CD14-positive monocyte (primary cell): ENCODE data around the gene SLC9A7. TPM values are rescaled to one million over a fixed set of nuclear protein-coding genes. Genes with fewer than 3 reads are reported as not detected.
A peak's percentile ranks its signal among the peaks of the same experiment; 100 is the strongest.

Experiments used
- DNase-seq, 3 donors: peaks; one replicate each; pipeline ENCODE4 v3.0.0-alpha.2; 2011 to 2022
- H2AFZ ChIP-seq: 2 replicates; pipeline ENCODE4 v1.6.0; 2012; ENCODE audit warnings: mild to moderate bottlenecking, low read depth, low read length, inconsistent platforms; ENCODE audit not compliant: insufficient read depth, poor library complexity, severe bottlenecking
- H3K27ac ChIP-seq, 2 donors: 1 replicate in 1 of 2; 2 replicates in 1 of 2; pipeline ENCODE4 v1.5.1; 2012 to 2013; ENCODE audit warnings: low read length in 2 of 2, control low read depth in 1 of 2, inconsistent platforms in 1 of 2, low read depth in 1 of 2, mild to moderate bottlenecking in 1 of 2
- H3K27me3 ChIP-seq, 2 donors: one replicate each; pipeline versions ENCODE4 v1.6.0 to v1.6.1; 2011 to 2013; ENCODE audit warnings: low read length in 2 of 2; ENCODE audit not compliant: control insufficient read depth in 2 of 2, insufficient read depth in 2 of 2
- H3K36me3 ChIP-seq, 2 donors: replicated peaks in 1 of 2; 1 replicate in 1 of 2; 2 replicates in 1 of 2; pipeline versions ENCODE4 v1.5.1 to v1.6.1; 2012 to 2013; ENCODE audit warnings: low read length in 2 of 2, control low read depth in 1 of 2, inconsistent platforms in 1 of 2, mild to moderate bottlenecking in 1 of 2; ENCODE audit not compliant: insufficient read depth in 2 of 2, control insufficient read depth in 1 of 2
- H3K4me1 ChIP-seq, 2 donors: 1 replicate in 1 of 2; 2 replicates in 1 of 2; pipeline versions ENCODE4 v1.5.1 to v1.6.1; 2012 to 2013; ENCODE audit warnings: low read length in 2 of 2, control low read depth in 1 of 2, inconsistent platforms in 1 of 2, mild to moderate bottlenecking in 1 of 2, moderate library complexity in 1 of 2; ENCODE audit not compliant: insufficient read depth in 2 of 2, control insufficient read depth in 1 of 2
- H3K4me2 ChIP-seq: replicated peaks from 2 replicates; pipeline ENCODE3; 2012; ENCODE audit warnings: low read length, moderate library complexity, mild to moderate bottlenecking; ENCODE audit not compliant: poor library complexity, severe bottlenecking; ENCODE audit errors: extremely low read depth
- H3K4me3 ChIP-seq, 3 experiments: fragments of 200-600 bp in 1 of 3; sonication (generic) in 1 of 3; replicated peaks in 1 of 3; 1 replicate in 2 of 3; 2 replicates in 1 of 3; pipeline ENCODE4 v1.5.1; 2011 to 2013; ENCODE audit warnings: low read length in 3 of 3, mild to moderate bottlenecking in 3 of 3, control low read depth in 2 of 3, low read depth in 2 of 3, inconsistent platforms in 1 of 3, moderate library complexity in 1 of 3
- H3K79me2 ChIP-seq: 2 replicates; pipeline ENCODE4 v1.6.0; 2012; ENCODE audit warnings: mild to moderate bottlenecking, control low read depth, inconsistent platforms, low read length, moderate library complexity; ENCODE audit not compliant: insufficient read depth
- H3K9ac ChIP-seq: 2 replicates; pipeline ENCODE4 v1.6.0; 2017; ENCODE audit warnings: low read length, mild to moderate bottlenecking; ENCODE audit not compliant: insufficient read depth, poor library complexity, severe bottlenecking
- H3K9me3 ChIP-seq, 2 donors: replicated peaks in 1 of 2; 1 replicate in 1 of 2; 2 replicates in 1 of 2; pipeline versions ENCODE4 v1.5.1 to v1.6.1; 2012 to 2013; ENCODE audit warnings: low read length in 2 of 2, control low read depth in 1 of 2; ENCODE audit not compliant: control insufficient read depth in 1 of 2, insufficient read depth in 1 of 2
- H4K20me1 ChIP-seq: 2 replicates; pipeline ENCODE4 v1.6.0; 2012; ENCODE audit warnings: mild to moderate bottlenecking, low read length, control low read depth, moderate library complexity; ENCODE audit not compliant: insufficient read depth
- H3K27ac Mint-ChIP-seq, 7 donors: one replicate each; pipeline ENCODE4 v1.8.0; 2020; ENCODE audit warnings: mild to moderate bottlenecking in 7 of 7, mixed read lengths in 7 of 7, moderate library complexity in 6 of 7, inconsistent platforms in 2 of 7
- H3K27me3 Mint-ChIP-seq, 3 donors: one replicate each; pipeline ENCODE4 v1.8.0; 2021 to 2022; ENCODE audit warnings: low read depth in 3 of 3, mild to moderate bottlenecking in 3 of 3, mixed read lengths in 3 of 3, moderate library complexity in 3 of 3, inconsistent platforms in 1 of 3
- H3K36me3 Mint-ChIP-seq, 2 donors: one replicate each; pipeline ENCODE4 v1.8.0; 2020; ENCODE audit warnings: mixed read lengths in 2 of 2, inconsistent platforms in 1 of 2, mild to moderate bottlenecking in 1 of 2
- H3K4me1 Mint-ChIP-seq: one replicate; pipeline ENCODE4 v1.8.0; 2020; ENCODE audit warnings: mild to moderate bottlenecking, mixed read lengths
- H3K4me3 Mint-ChIP-seq, 2 donors: one replicate each; pipeline ENCODE4 v1.8.0; 2020; ENCODE audit warnings: mild to moderate bottlenecking in 2 of 2, mixed read lengths in 2 of 2, moderate library complexity in 1 of 2
- H3K9me3 Mint-ChIP-seq, 7 donors: one replicate each; pipeline ENCODE4 v1.8.0; 2020 to 2022; ENCODE audit warnings: mixed read lengths in 7 of 7, mild to moderate bottlenecking in 6 of 7, moderate library complexity in 6 of 7, inconsistent platforms in 2 of 7
- WGBS: methylation state at CpG from one replicate; pipeline ENCODE4 v1.1.5; 2013; ENCODE audit warnings: missing lambda C conversion rate; ENCODE audit not compliant: insufficient coverage; 5-methylcytosine and 5-hydroxymethylcytosine counted together
- intact Hi-C, 2 donors: fragments of 100-400 bp; cut with micrococcal nuclease; formaldehyde crosslinking; loops; one replicate each; pipeline versions ENCODE4 v1.15.0 to v1.15.1; 2023
- polyA plus RNA-seq, 3 donors: library from polyadenylated mRNA; depleted of rRNA in 1 of 3; unstranded in 2 of 3; stranded (reverse) in 1 of 3; fragments of 300-500 nt in 2 of 3; fragments of >200 nt in 1 of 3; fragmentation: Illumina TruSeq in 2 of 3; gene quantifications; 1 replicate in 2 of 3; 2 replicates in 1 of 3; pipeline ENCODE4 v1.2.3, GENCODE V29; 2012 to 2021
- TF ChIP-seq, protein P1 (sequence below): fragments of 200-600 bp; IDR thresholded peaks from one replicate; pipeline ENCODE4 v1.8.0; 2022; ENCODE audit warnings: antibody characterized with exemption, mild to moderate bottlenecking

The SLC9A7 gene
- polyA plus RNA-seq, 3 donors = 0.73 to 2.0 (median 1.0) TPM

DNA sequence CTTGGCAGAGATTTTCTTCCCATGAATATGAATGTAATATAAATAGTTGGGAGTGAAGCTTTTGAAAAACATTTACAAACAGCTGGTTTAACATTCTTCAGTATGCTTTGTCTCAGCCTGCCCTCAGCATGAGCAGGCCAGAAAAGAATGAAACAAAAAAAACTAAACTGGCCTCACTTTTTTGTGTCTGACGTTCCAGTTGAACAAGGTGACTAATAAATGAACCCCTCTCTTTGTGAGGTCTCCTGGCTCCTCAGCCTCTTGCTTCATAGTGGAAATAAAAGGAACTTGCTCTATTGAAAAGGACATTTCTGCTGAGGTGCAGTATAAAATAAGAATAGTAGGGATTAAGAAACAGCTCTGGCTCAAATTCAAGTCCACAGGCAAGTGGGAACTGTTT is 176.0 kb downstream of the SLC9A7 start:
- peaks cover 12% of the 10 kb centered on the region in 2 donors for H3K4me1 ChIP-seq
- peaks cover 5% of the 10 kb centered on the region for H4K20me1 ChIP-seq
- H3K36me3 ChIP-seq = no peaks in the 10 kb centered on the region
- no peak overlapping the region for H3K27ac ChIP-seq
- no peaks in the 10 kb centered on the region for H3K79me2 ChIP-seq
- H3K4me2 ChIP-seq = no peak overlapping the region
- H3K9ac ChIP-seq = no peak overlapping the region
- peak overlapping the region in 1 of 7 donors; percentile 82 for H3K27ac Mint-ChIP-seq
- no peaks in the 10 kb centered on the region for H3K27me3 ChIP-seq
- H3K4me3 ChIP-seq = no peak overlapping the region
- H3K9me3 ChIP-seq = no peaks in the 10 kb centered on the region
- DNase-seq = peak in 2 of 3 donors; percentile 19 to 57
- TF ChIP-seq, protein P1, sequence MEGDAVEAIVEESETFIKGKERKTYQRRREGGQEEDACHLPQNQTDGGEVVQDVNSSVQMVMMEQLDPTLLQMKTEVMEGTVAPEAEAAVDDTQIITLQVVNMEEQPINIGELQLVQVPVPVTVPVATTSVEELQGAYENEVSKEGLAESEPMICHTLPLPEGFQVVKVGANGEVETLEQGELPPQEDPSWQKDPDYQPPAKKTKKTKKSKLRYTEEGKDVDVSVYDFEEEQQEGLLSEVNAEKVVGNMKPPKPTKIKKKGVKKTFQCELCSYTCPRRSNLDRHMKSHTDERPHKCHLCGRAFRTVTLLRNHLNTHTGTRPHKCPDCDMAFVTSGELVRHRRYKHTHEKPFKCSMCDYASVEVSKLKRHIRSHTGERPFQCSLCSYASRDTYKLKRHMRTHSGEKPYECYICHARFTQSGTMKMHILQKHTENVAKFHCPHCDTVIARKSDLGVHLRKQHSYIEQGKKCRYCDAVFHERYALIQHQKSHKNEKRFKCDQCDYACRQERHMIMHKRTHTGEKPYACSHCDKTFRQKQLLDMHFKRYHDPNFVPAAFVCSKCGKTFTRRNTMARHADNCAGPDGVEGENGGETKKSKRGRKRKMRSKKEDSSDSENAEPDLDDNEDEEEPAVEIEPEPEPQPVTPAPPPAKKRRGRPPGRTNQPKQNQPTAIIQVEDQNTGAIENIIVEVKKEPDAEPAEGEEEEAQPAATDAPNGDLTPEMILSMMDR = no peak
- intact Hi-C loops = no loop called here
- no peak overlapping the region for H2AFZ ChIP-seq
- peaks cover 6 to 8% of the 10 kb centered on the region in 2 donors for H3K36me3 Mint-ChIP-seq
- peaks cover 20% of the 10 kb centered on the region for H3K4me1 Mint-ChIP-seq
- H3K4me3 Mint-ChIP-seq = no peak overlapping the region
- peaks cover 0 to 4% (median 0%) of the 10 kb centered on the region in 7 donors for H3K9me3 Mint-ChIP-seq
- WGBS = no CpG with 5 or more reads among the region's 1 CpG
- H3K27me3 Mint-ChIP-seq = peaks cover 0 to 9% (median 2%) of the 10 kb centered on the region in 3 donors

DNA sequence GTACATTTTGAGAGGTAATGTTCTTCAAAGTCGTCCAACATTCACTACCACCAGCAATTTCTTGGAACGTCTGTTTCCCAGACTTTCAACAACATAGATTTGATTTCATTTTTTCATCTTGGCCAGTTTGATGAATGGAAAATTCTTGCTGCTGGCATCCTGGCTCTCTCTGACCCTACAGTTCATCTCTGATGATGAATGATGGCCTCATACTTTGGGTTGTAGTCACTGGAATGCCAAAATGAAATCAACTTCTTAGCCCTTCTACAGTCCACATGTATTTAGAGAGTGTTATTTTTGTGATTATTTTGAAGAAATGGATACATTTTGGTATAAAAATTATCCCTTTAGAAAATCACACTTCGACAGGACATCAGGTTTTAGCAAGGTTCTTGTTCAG is 176.6 kb downstream of the SLC9A7 start:
- Histone ChIP-seq H3K4me3 (no peak overlapping the region), H4K20me1 (peaks cover 10% of the 10 kb centered on the region), H3K9ac (no peak overlapping the region), H3K27me3 (no peaks in the 10 kb centered on the region), H3K79me2 (no peaks in the 10 kb centered on the region), H3K4me1 (peaks cover 6% of the 10 kb centered on the region in 2 donors), H2AFZ (no peak overlapping the region), H3K27ac (no peak overlapping the region), H3K36me3 (no peaks in the 10 kb centered on the region), H3K9me3 (no peaks in the 10 kb centered on the region), H3K4me2 (no peak overlapping the region)
- Mint-ChIP-seq H3K9me3 (peaks cover 0 to 4% (median 0%) of the 10 kb centered on the region in 7 donors), H3K27me3 (peaks cover 0 to 9% (median 2%) of the 10 kb centered on the region in 3 donors), H3K4me3 (no peak overlapping the region), H3K4me1 (peaks cover 21% of the 10 kb centered on the region), H3K36me3 (peaks cover 6 to 8% of the 10 kb centered on the region in 2 donors), H3K27ac (no peak overlapping the region)
- intact Hi-C loops = no loop called here
- WGBS = no CpG with 5 or more reads among the region's 3 CpGs
- DNase-seq = no peak
- TF ChIP-seq, protein P1 = no peak
